HG03097 (cell line): Measurements from ENCODE around the gene HOXD12.

Experiments
- ATAC-seq: cut with Tn5 transposase; IDR thresholded peaks from one replicate; pipeline ENCODE4 v1.9.1; 2021; ENCODE audit not compliant: unreplicated experiment, low FRiP score

HOXD12 gene

GRCh38 chr2:176105078-176105729, 5.6 kb downstream of the HOXD12 start:
- no peak for ATAC-seq

GRCh38 chr2:176105730-176106580, 6.4 kb downstream of the HOXD12 start:
- ATAC-seq = no peak

- ATAC-seq = no peak
Observed at GRCh38 chr2:176106581-176107539, 7.3 kb downstream of the HOXD12 start, which contains the start of gene HOXD11. Gene HOXD11, plus strand, starts transcription at chr2:176107280. Its CDS starts 76 bp downstream, at chr2:176107356.

GRCh38 chr2:176107731-176108181, 8.2 kb downstream of the HOXD12 start:
- no peak for ATAC-seq

- no peak for ATAC-seq
Observed at GRCh38 chr2:176109192-176109901, 9.8 kb downstream of the HOXD12 start.

- no peak for ATAC-seq
Observed at GRCh38 chr2:176109946-176110345, 10.4 kb downstream of the HOXD12 start.

GRCh38 chr2:176110415-176111308, 11.1 kb downstream of the HOXD12 start:
- ATAC-seq = no peak

GRCh38 chr2:176111309-176111663, 11.7 kb downstream of the HOXD12 start:
- no peak for ATAC-seq

- no peak for ATAC-seq
Observed at GRCh38 chr2:176111846-176112374, 12.3 kb downstream of the HOXD12 start.

- no peak for ATAC-seq
Observed at GRCh38 chr2:176112375-176113302, 13.0 kb downstream of the HOXD12 start.

- ATAC-seq = no peak
Observed at GRCh38 chr2:176114120-176114929, 14.7 kb downstream of the HOXD12 start.

- no peak for ATAC-seq
Observed at GRCh38 chr2:176114930-176115625, 15.5 kb downstream of the HOXD12 start.

GRCh38 chr2:176115883-176116813, 16.6 kb downstream of the HOXD12 start, which contains the start of gene HOXD10:
Gene HOXD10, plus strand, starts transcription at chr2:176116778. Its CDS starts 56 bp downstream, at chr2:176116834.
- ATAC-seq = no peak

- ATAC-seq = no peak
Observed at GRCh38 chr2:176117162-176117822, 17.7 kb downstream of the HOXD12 start.
